GM23338 (cell line): Measurements from ENCODE around the gene FHIT. TPM values are rescaled to one million over a fixed set of nuclear protein-coding genes. Genes with fewer than 3 reads are reported as not detected.

Experiments
- ATAC-seq: fragments of 200-7000 bp; cut with Tn5 transposase; 3 replicates; pipeline ENCODE4 v1.9.1; 2020
- DNase-seq: peaks from one replicate; pipeline ENCODE4 v3.0.0-alpha.2; 2015; ENCODE audit warnings: low spot score
- H2AFZ ChIP-seq: fragments of 200-600 bp; sonication (generic); 2 replicates; pipeline ENCODE4 v1.8.0; 2016; ENCODE audit warnings: antibody characterized with exemption, mild to moderate bottlenecking, moderate library complexity
- H3F3A ChIP-seq: fragments of 200-600 bp; sonication (generic); replicated peaks from 2 replicates; pipeline ENCODE4 v1.8.0; 2017; ENCODE audit warnings: antibody characterized with exemption, mixed run types, low read depth
- H3K27ac ChIP-seq: fragments of 200-600 bp; sonication (generic); 2 replicates; pipeline ENCODE4 v1.6.1; 2016; ENCODE audit warnings: low read depth
- H3K27me3 ChIP-seq: fragments of 200-600 bp; sonication (generic); 2 replicates; pipeline ENCODE4 v1.8.0; 2016; ENCODE audit warnings: mild to moderate bottlenecking, mixed run types, moderate library complexity; ENCODE audit not compliant: insufficient read depth
- H3K36me3 ChIP-seq: fragments of 200-600 bp; sonication (generic); 2 replicates; pipeline ENCODE4 v1.8.0; 2016; ENCODE audit warnings: mild to moderate bottlenecking; ENCODE audit not compliant: insufficient read depth
- H3K4me1 ChIP-seq: fragments of 200-600 bp; sonication (generic); 2 replicates; pipeline ENCODE4 v1.8.0; 2016; ENCODE audit warnings: mild to moderate bottlenecking, moderate library complexity; ENCODE audit not compliant: insufficient read depth
- H3K4me2 ChIP-seq: fragments of 200-600 bp; sonication (generic); 2 replicates; pipeline ENCODE4 v1.7.1; 2017; ENCODE audit warnings: mixed run types
- H3K4me3 ChIP-seq: fragments of 200-600 bp; sonication (generic); 2 replicates; pipeline ENCODE4 v1.6.1; 2016; ENCODE audit warnings: mixed run types
- H3K79me2 ChIP-seq: fragments of 200-600 bp; sonication (generic); replicated peaks from 2 replicates; pipeline ENCODE4 v1.8.0; 2017; ENCODE audit warnings: mild to moderate bottlenecking; ENCODE audit not compliant: insufficient read depth
- H3K9me2 ChIP-seq: fragments of 200-600 bp; sonication (generic); 2 replicates; pipeline ENCODE4 v1.8.0; 2017; ENCODE audit not compliant: insufficient read depth
- H4K20me1 ChIP-seq: fragments of 200-600 bp; sonication (generic); replicated peaks from 2 replicates; pipeline ENCODE4 v1.8.0; 2017; ENCODE audit warnings: mild to moderate bottlenecking; ENCODE audit not compliant: insufficient read depth
- H3K27ac Mint-ChIP-seq: 2 replicates; pipeline ENCODE4 v1.8.0; 2020; ENCODE audit warnings: inconsistent platforms, mild to moderate bottlenecking, moderate library complexity, mixed read lengths
- H3K27me3 Mint-ChIP-seq: 3 replicates; pipeline ENCODE4 v1.8.0; 2022; ENCODE audit warnings: low read depth, mild to moderate bottlenecking, moderate library complexity, mixed read lengths, inconsistent platforms; ENCODE audit not compliant: insufficient read depth, poor library complexity
- H3K36me3 Mint-ChIP-seq: 3 replicates; pipeline ENCODE4 v1.8.0; 2021; ENCODE audit warnings: low read depth, mild to moderate bottlenecking, inconsistent platforms, moderate library complexity, mixed read lengths
- H3K4me1 Mint-ChIP-seq: 3 replicates; pipeline ENCODE4 v1.8.0; 2020; ENCODE audit warnings: mild to moderate bottlenecking, inconsistent platforms, mixed read lengths
- H3K4me3 Mint-ChIP-seq: 3 replicates; pipeline ENCODE4 v1.8.0; 2021; ENCODE audit warnings: moderate library complexity, mild to moderate bottlenecking, inconsistent platforms, mixed read lengths
- H3K9me3 Mint-ChIP-seq: 3 replicates; pipeline ENCODE4 v1.8.0; 2020; ENCODE audit warnings: moderate library complexity, mild to moderate bottlenecking, inconsistent platforms, mixed read lengths
- CREB1 ChIP-seq: fragments of 250-450 bp; sonication (Bioruptor Pico); IDR thresholded peaks from 2 replicates; pipeline ENCODE4 v1.5.0; 2020; ENCODE audit warnings: low read depth, mild to moderate bottlenecking, moderate library complexity
- EZH2 ChIP-seq: fragments of 200-600 bp; sonication (generic); IDR thresholded peaks from one replicate; pipeline ENCODE4 v1.8.0; 2017; ENCODE audit warnings: antibody characterized with exemption, mild to moderate bottlenecking, low read depth; ENCODE audit not compliant: unreplicated experiment
- EZH2phosphoT487 ChIP-seq: fragments of 200-600 bp; sonication (generic); IDR thresholded peaks from one replicate; pipeline ENCODE4 v1.8.1; 2018; ENCODE audit warnings: antibody characterized with exemption; ENCODE audit not compliant: unreplicated experiment
- POLR2AphosphoS5 ChIP-seq: IDR thresholded peaks from 2 replicates; pipeline ENCODE4 v1.6.1; 2016; ENCODE audit warnings: antibody characterized with exemption, low read depth
- STAT1 ChIP-seq: IDR thresholded peaks from one replicate; pipeline ENCODE4 v1.6.1; 2016; ENCODE audit warnings: antibody characterized with exemption; ENCODE audit not compliant: unreplicated experiment
- ZNF114 ChIP-seq: fragments of 250-450 bp; sonication (Bioruptor Pico); IDR thresholded peaks from 2 replicates; pipeline ENCODE4 v1.5.0; 2020; ENCODE audit warnings: mild to moderate bottlenecking, moderate library complexity
- ZNF331 ChIP-seq: fragments of 250-450 bp; sonication (Bioruptor Pico); IDR thresholded peaks from 2 replicates; pipeline ENCODE4 v1.5.0; 2020; ENCODE audit warnings: low read depth, mild to moderate bottlenecking, moderate library complexity
- polyA plus RNA-seq: library from polyadenylated mRNA; unstranded; fragments of >200 nt; fragmentation: Nextera tagmentation; extraction: Ambion mirVana; gene quantifications from 2 replicates; pipeline ENCODE4 v1.2.1, GENCODE V29; 2016
- total RNA-seq: library from RNA; depleted of rRNA; stranded (reverse); fragments of >200 nt; shearing (Covaris generic); gene quantifications from 2 replicates; pipeline ENCODE4 v1.2.3, GENCODE V29; 2014
- TF ChIP-seq, protein P1 (sequence below), 2 experiments: fragments of 200-600 bp in 1 of 2; sonication (generic) in 1 of 2; conservative IDR thresholded peaks; 2 replicates each; pipeline versions ENCODE4 v1.5.1 to v1.6.1; 2016 to 2017; ENCODE audit warnings: antibody characterized with exemption in 2 of 2, low read depth in 2 of 2, mild to moderate bottlenecking in 2 of 2, moderate library complexity in 1 of 2
- TF ChIP-seq, protein P2 (sequence below): IDR thresholded peaks from 2 replicates; pipeline ENCODE4 v1.6.1; 2016; ENCODE audit warnings: antibody characterized with exemption
- TF ChIP-seq, protein P3 (sequence below): fragments of 250-450 bp; sonication (Bioruptor Pico); IDR thresholded peaks from 2 replicates; pipeline ENCODE4 v1.5.0; 2020; ENCODE audit warnings: mild to moderate bottlenecking, moderate library complexity

Gene FHIT
- total and polyA plus RNA-seq, 2 experiments from 2014 or later: 3.0 to 8.3 TPM

DNA sequence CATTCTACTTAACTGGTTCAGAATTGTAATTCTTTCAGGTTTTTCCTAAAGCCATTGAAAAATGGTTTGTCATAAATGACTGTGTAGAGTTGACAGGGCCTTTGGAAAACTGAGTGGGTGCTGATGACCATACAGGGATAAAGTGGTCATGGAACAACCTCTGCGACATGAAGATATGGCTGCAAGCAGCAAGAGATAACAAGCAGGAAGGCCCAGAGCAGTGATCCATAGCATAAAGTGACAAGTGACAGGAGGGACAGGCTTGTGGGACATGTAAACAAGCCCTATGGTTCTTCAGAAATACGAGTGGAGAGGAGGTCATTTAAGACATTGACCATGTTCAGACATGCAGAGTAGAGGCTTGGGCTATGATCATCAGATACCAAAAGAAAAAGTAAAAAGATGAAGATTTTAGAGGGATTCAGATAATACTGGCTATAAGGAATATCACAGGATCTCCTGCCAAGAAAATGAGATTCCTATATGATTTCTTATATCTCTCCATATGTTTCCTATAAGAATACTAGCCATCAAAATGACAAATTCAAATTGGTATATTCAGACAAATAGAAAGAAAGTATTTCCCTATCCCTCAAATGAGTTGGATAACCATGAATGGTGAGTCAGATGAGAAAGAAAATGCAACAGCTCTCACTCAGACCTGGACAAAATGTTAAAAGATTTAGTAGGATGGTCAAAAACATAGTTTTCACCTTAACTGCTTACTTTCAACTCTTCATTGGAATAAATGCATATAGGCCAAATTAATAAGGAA is 1373.8 kb downstream of the FHIT start (continued):
- no peak for TF ChIP-seq POLR2AphosphoS5
- TF ChIP-seq, protein P1, sequence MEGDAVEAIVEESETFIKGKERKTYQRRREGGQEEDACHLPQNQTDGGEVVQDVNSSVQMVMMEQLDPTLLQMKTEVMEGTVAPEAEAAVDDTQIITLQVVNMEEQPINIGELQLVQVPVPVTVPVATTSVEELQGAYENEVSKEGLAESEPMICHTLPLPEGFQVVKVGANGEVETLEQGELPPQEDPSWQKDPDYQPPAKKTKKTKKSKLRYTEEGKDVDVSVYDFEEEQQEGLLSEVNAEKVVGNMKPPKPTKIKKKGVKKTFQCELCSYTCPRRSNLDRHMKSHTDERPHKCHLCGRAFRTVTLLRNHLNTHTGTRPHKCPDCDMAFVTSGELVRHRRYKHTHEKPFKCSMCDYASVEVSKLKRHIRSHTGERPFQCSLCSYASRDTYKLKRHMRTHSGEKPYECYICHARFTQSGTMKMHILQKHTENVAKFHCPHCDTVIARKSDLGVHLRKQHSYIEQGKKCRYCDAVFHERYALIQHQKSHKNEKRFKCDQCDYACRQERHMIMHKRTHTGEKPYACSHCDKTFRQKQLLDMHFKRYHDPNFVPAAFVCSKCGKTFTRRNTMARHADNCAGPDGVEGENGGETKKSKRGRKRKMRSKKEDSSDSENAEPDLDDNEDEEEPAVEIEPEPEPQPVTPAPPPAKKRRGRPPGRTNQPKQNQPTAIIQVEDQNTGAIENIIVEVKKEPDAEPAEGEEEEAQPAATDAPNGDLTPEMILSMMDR (conservative IDR thresholded peaks at IDR 0.05; ENCODE audit: low read depth in 2 of 2): no peak

DNA sequence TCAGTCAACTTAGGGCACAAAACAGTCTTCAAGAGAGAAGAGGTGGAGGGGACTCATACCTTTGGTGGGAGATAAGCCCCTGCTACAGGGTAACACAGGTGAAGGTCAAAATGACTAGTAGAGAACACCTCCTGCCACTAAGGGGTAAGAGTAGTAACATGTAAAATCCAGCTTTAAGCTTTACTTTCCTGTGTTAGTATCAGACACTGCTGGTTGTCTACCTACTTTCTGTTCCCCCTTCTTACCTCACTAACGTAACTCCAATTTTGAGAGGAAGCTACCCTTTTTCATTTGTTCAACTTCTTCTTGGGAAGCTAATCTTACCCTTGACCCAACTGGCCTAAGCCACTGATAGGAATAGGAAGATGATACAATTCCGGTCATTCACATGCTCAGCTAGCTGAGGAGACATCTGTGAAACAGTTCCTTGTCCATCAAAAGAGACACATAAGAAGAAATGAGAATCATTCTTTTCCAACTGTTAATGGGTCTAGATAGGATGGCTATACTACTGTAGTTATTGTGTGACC is 1374.7 kb downstream of the FHIT start:
- H3K27me3 Mint-ChIP-seq: peaks cover 2% of the 10 kb centered on the region
- no peak for DNase-seq
- peaks cover 15% of the 10 kb centered on the region for H3K4me1 Mint-ChIP-seq
- ATAC-seq: no peak
- H3K4me3 Mint-ChIP-seq: no peak overlapping the region
- Histone ChIP-seq H3K4me2 (no peak overlapping the region), H3K27ac (no peak overlapping the region), H4K20me1 (no peaks in the 10 kb centered on the region), H3K4me3 (no peak overlapping the region), H3F3A (no peaks in the 10 kb centered on the region), H3K36me3 (no peaks in the 10 kb centered on the region), H3K4me1 (no peaks in the 10 kb centered on the region), H3K27me3 (no peaks in the 10 kb centered on the region), H3K9me2 (peaks cover 18% of the 10 kb centered on the region; the same call in 1 of the 2 replicates), H3K79me2 (no peaks in the 10 kb centered on the region), H2AFZ (no peak overlapping the region)
- no peak for TF ChIP-seq CREB1
- no peak for TF ChIP-seq EZH2
- TF ChIP-seq ZNF331 (CRISPR knock-in tag): no peak
- TF ChIP-seq STAT1: no peak
- TF ChIP-seq, protein P1 (conservative IDR thresholded peaks at IDR 0.05; ENCODE audit: low read depth in 2 of 2): no peak
- TF ChIP-seq, protein P2, sequence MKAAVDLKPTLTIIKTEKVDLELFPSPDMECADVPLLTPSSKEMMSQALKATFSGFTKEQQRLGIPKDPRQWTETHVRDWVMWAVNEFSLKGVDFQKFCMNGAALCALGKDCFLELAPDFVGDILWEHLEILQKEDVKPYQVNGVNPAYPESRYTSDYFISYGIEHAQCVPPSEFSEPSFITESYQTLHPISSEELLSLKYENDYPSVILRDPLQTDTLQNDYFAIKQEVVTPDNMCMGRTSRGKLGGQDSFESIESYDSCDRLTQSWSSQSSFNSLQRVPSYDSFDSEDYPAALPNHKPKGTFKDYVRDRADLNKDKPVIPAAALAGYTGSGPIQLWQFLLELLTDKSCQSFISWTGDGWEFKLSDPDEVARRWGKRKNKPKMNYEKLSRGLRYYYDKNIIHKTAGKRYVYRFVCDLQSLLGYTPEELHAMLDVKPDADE: no peak
- TF ChIP-seq, protein P3, sequence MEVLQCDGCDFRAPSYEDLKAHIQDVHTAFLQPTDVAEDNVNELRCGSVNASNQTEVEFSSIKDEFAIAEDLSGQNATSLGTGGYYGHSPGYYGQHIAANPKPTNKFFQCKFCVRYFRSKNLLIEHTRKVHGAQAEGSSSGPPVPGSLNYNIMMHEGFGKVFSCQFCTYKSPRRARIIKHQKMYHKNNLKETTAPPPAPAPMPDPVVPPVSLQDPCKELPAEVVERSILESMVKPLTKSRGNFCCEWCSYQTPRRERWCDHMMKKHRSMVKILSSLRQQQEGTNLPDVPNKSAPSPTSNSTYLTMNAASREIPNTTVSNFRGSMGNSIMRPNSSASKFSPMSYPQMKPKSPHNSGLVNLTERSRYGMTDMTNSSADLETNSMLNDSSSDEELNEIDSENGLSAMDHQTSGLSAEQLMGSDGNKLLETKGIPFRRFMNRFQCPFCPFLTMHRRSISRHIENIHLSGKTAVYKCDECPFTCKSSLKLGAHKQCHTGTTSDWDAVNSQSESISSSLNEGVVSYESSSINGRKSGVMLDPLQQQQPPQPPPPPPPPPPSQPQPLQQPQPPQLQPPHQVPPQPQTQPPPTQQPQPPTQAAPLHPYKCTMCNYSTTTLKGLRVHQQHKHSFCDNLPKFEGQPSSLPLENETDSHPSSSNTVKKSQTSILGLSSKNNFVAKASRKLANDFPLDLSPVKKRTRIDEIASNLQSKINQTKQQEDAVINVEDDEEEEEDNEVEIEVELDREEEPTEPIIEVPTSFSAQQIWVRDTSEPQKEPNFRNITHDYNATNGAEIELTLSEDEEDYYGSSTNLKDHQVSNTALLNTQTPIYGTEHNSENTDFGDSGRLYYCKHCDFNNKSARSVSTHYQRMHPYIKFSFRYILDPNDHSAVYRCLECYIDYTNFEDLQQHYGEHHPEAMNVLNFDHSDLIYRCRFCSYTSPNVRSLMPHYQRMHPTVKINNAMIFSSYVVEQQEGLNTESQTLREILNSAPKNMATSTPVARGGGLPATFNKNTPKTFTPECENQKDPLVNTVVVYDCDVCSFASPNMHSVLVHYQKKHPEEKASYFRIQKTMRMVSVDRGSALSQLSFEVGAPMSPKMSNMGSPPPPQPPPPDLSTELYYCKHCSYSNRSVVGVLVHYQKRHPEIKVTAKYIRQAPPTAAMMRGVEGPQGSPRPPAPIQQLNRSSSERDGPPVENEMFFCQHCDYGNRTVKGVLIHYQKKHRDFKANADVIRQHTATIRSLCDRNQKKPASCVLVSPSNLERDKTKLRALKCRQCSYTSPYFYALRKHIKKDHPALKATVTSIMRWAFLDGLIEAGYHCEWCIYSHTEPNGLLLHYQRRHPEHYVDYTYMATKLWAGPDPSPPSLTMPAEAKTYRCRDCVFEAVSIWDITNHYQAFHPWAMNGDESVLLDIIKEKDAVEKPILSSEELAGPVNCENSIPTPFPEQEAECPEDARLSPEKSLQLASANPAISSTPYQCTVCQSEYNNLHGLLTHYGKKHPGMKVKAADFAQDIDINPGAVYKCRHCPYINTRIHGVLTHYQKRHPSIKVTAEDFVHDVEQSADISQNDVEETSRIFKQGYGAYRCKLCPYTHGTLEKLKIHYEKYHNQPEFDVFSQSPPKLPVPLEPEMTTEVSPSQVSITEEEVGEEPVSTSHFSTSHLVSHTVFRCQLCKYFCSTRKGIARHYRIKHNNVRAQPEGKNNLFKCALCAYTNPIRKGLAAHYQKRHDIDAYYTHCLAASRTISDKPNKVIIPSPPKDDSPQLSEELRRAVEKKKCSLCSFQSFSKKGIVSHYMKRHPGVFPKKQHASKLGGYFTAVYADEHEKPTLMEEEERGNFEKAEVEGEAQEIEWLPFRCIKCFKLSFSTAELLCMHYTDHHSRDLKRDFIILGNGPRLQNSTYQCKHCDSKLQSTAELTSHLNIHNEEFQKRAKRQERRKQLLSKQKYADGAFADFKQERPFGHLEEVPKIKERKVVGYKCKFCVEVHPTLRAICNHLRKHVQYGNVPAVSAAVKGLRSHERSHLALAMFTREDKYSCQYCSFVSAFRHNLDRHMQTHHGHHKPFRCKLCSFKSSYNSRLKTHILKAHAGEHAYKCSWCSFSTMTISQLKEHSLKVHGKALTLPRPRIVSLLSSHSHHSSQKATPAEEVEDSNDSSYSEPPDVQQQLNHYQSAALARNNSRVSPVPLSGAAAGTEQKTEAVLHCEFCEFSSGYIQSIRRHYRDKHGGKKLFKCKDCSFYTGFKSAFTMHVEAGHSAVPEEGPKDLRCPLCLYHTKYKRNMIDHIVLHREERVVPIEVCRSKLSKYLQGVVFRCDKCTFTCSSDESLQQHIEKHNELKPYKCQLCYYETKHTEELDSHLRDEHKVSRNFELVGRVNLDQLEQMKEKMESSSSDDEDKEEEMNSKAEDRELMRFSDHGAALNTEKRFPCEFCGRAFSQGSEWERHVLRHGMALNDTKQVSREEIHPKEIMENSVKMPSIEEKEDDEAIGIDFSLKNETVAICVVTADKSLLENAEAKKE: no peak
- TF ChIP-seq POLR2AphosphoS5: no peak
- no peak for TF ChIP-seq ZNF114 (CRISPR knock-in tag)
- TF ChIP-seq EZH2phosphoT487: no peak
- H3K9me3 Mint-ChIP-seq: no peaks in the 10 kb centered on the region
- H3K27ac Mint-ChIP-seq: no peak overlapping the region
- no peaks in the 10 kb centered on the region for H3K36me3 Mint-ChIP-seq
